GM12875 (cell line): ENCODE measurements around the gene SHH.

ENCODE experiments used
- H3K4me3 ChIP-seq: one replicate; pipeline ENCODE4 v1.5.1; 2011; ENCODE audit warnings: low read depth, low read length, control low read depth
- TF ChIP-seq, protein P1 (sequence below): IDR thresholded peaks from 2 replicates; pipeline ENCODE4 v1.5.1; 2011; ENCODE audit warnings: low read depth, mild to moderate bottlenecking, control low read depth, inconsistent platforms, low read length, moderate library complexity, borderline replicate concordance; ENCODE audit not compliant: insufficient read depth

The SHH gene

DNA sequence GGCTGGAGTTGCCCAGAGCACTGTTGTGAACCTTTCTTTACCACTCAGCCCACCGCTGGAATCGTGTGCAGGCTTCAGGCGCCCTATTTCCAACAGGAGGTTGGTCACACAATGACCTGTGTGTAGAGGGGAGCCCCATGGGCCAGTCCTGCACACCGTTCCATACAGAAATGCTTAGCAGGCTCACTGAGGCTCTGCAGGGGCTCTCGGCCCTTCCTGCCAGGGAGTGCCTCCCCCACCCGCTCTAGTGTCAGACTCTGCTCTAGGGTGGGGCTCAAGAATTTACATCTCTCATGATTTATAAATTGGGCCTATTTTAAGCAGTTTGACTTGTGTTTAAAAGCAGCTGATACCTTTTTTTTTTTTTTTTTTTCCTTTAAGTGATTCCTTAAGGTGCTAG lies 42.0 kb downstream of the SHH start:
- H3K4me3 ChIP-seq: no peak overlapping the region

DNA sequence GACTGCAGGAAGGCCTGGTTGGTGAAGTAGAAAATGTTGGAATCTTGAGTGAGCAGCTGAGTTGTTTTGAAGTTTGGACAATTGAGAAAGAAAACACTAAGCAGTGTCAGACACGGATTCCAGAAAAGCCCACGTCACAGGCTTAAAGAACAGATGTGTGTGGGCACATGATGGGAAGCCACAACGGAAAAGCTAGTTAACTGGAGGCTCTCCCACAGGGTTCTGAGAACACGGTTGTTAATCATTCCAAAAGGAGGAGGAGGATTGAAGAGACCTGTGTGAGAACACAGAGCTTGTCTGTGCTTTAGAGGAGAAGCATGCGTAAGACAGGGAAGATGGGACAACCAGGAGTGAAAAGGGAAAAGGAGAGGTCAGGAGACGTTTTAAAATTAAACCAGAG lies 42.6 kb downstream of the SHH start:
- TF ChIP-seq, protein P1, sequence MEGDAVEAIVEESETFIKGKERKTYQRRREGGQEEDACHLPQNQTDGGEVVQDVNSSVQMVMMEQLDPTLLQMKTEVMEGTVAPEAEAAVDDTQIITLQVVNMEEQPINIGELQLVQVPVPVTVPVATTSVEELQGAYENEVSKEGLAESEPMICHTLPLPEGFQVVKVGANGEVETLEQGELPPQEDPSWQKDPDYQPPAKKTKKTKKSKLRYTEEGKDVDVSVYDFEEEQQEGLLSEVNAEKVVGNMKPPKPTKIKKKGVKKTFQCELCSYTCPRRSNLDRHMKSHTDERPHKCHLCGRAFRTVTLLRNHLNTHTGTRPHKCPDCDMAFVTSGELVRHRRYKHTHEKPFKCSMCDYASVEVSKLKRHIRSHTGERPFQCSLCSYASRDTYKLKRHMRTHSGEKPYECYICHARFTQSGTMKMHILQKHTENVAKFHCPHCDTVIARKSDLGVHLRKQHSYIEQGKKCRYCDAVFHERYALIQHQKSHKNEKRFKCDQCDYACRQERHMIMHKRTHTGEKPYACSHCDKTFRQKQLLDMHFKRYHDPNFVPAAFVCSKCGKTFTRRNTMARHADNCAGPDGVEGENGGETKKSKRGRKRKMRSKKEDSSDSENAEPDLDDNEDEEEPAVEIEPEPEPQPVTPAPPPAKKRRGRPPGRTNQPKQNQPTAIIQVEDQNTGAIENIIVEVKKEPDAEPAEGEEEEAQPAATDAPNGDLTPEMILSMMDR: no peak
- H3K4me3 ChIP-seq: no peak overlapping the region

More for the DNA sequence above, 42.0 kb downstream of the SHH start:
- TF ChIP-seq, protein P1: no peak

DNA sequence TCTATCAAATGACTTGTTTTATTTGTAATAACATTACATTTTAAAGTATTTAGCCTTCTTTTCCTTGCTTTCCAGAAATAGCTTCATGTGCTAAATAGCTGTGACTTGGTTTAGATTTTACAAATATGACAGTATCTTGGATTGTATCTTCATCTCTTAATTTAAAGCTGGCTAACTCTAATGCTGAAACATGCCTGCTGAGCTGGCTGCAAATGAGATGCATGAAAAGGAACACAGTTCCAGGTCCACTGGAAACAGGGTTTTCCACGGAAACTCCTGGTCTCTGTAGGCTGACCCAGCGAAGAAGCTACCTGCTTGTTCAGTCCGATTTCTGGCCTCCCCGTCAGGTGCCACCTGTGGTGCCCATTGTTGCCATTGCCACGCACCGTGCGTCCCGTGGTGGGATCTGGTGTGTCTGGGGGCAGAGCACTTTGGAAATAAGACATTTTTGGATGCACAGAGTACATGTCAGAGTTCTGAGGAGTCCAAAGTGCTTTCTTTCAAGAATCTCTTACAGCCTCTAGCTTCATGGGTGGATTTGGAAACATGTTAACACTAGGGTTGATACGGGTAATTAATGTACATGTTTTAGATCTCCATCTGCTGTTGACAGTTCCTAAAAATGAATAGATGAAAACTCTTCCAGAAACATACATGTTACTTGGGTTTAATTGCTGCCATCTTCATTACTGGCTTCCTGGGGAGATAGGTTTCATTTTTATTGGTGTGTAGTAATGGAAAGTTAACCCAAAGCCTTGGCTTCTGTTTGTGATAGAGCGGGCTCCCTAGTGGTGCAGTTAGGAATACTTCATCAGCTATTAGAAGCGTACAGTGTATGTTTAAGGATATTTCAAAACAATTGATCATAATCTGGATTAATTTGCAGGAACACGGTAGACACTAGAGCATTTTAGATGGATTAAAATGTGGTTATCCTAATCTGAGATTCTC lies 45.0 kb downstream of the SHH start:
- no peak overlapping the region for H3K4me3 ChIP-seq
- TF ChIP-seq, protein P1: no peak

DNA sequence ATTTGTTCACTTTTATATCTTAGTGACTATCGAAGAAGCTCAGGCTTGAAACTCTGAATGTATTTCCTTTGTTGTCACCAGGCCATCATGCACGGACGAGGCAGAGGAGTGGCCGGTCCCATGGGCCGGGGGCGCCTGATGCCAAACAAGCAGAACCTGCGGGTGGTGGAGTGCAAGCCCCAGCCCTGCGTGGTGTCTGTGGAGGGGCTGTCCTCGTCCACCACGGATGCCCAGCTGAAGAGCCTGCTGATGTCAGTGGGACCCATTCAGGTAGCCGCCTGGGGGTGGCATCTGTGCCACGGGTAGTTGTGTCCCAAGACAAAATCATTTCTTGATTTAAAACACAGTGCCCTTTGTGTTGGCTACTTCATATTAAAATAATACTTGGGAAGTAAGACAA lies 45.9 kb downstream of the SHH start:
- TF ChIP-seq, protein P1: no peak
- H3K4me3 ChIP-seq: no peak overlapping the region

DNA sequence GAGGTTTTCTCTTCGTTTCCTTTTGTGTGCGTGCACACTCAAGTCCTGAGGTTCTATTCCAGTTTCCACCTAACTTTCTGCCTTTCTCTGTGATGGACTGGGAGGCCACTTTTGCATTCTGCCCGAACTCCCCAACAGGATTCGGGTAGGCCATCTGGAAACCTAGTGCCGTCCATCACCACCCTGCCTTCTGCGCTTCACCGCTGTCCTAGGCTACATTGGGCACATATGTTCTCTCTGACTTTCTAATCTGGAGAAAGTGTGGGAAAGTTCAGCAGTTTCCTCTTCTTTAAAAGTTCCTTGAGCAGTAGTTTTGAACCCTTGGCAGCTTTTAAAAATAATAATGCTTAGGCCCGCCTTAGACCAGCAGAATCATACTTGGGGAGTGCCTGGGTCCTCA lies 46.8 kb downstream of the SHH start:
- H3K4me3 ChIP-seq: no peak overlapping the region
- TF ChIP-seq, protein P1: no peak

DNA sequence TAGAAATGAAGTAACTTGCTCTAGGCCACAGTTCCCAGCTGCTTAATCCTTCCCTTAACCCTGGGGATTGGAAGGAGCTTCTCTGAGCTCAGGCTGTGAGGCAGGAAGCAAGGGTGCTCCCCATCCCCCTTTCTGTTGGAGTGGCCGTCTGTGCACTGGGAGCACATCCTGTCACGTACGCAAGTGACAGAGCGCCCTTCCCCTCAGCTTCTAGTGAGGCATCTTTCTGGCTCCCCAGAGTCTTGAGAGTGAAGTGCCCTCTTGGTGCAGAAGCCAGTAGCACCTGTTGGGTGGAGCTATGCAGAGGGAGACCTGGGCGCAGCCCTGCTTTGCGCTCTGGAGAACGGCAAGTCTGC lies 47.8 kb downstream of the SHH start:
- TF ChIP-seq, protein P1: no peak
- no peak overlapping the region for H3K4me3 ChIP-seq
